IMR-90 (cell line): ENCODE measurements around the gene SPATA25. TPM values are rescaled to one million over a fixed set of nuclear protein-coding genes. Genes with fewer than 3 reads are reported as not detected.

ENCODE experiments used
- BHLHE40 ChIP-seq: fragments of 150-350 bp; IDR thresholded peaks from 2 replicates; pipeline ENCODE4 v1.6.1; 2016; ENCODE audit warnings: mild to moderate bottlenecking, low read depth, low read length
- CHD1 ChIP-seq: IDR thresholded peaks from 2 replicates; pipeline ENCODE4 v1.6.1; 2012; ENCODE audit warnings: low read depth, low read length, improper control_type of control experiment
- CTCF ChIP-seq: conservative IDR thresholded peaks from 2 replicates; pipeline ENCODE4 v1.5.1; 2012; ENCODE audit warnings: mild to moderate bottlenecking, low read depth, low read length, improper control_type of control experiment
- POLR2A ChIP-seq: IDR thresholded peaks from 2 replicates; pipeline ENCODE4 v1.6.1; 2012; ENCODE audit warnings: mild to moderate bottlenecking, low read depth, low read length
- polyA plus RNA-seq, 3 experiments: library from polyadenylated mRNA; depleted of rRNA; stranded (reverse); fragments of >200 nt; gene quantifications; 2 replicates each; pipeline ENCODE4 v1.2.3, GENCODE V29; 2012; ENCODE audit warnings: low replicate concordance in 1 of 3
- total RNA-seq: library from RNA; depleted of rRNA; stranded (reverse); fragments of >200 nt; gene quantifications from 2 replicates; pipeline ENCODE4 v1.2.3, GENCODE V29; 2012

The SPATA25 gene
- total and polyA plus RNA-seq, 2 of the 4 experiments (the other 2 are of a cell fraction), result 0.18 to 0.36 TPM

GRCh38 chr20:45934586-45935415, 47.4 kb upstream of the SPATA25 start, which contains the start of gene PCIF1 (continued):
- TF ChIP-seq CTCF (no peak), POLR2A (peak; percentile 98), BHLHE40 (no peak), CHD1 (peak; percentile 90; the same call in 1 of the 2 replicates)
